ENCODE data around the gene SPTLC3. TPM values are rescaled to one million over a fixed set of nuclear protein-coding genes. Genes with fewer than 3 reads are reported as not detected.

SPTLC3 gene
- total and polyA plus RNA-seq, 7 donors: 0.14 to 1.2 (median 0.38) TPM

GRCh38 chr20:13101276-13101675 lies 92.5 kb downstream of the SPTLC3 start:
- Histone ChIP-seq H3K9me3 (no peaks in the 10 kb centered on the region), H3K4me1 (no peaks in the 10 kb centered on the region), H3K36me3 (ENCODE audit: insufficient read depth in 1 of 2, low read depth in 1 of 2) (no peaks in the 10 kb centered on the region), H3K27me3 (ENCODE audit: insufficient read depth in 3 of 3, low read length in 2 of 3) (no peaks in the 10 kb centered on the region), H3K4me3 (no peak overlapping the region), H3K27ac (no peak overlapping the region)
- WGBS, 3 donors: 71 to 78% (median 76%) methylated on average over 2 of the region's 2 CpGs
- no peak for TF ChIP-seq CTCF (IDR thresholded peaks at IDR 0.05)
- no peak for ATAC-seq
- intact Hi-C loops (cut with DNase I): no loop called here
- no peak for DNase-seq

GRCh38 chr20:13101706-13102105 lies 92.9 kb downstream of the SPTLC3 start:
- no peaks in the 10 kb centered on the region for H3K9me3 ChIP-seq
- 42 to 65% (median 58%) methylated on average over 5 of the region's 5 CpGs for WGBS, 3 donors
- ATAC-seq: no peak
- TF ChIP-seq CTCF (IDR thresholded peaks at IDR 0.05): no peak
- intact Hi-C loops (cut with DNase I): no loop called here
- no peak overlapping the region for H3K4me3 ChIP-seq
- H3K4me1 ChIP-seq: no peaks in the 10 kb centered on the region
- H3K27me3 ChIP-seq (ENCODE audit: insufficient read depth in 3 of 3, low read length in 2 of 3): no peaks in the 10 kb centered on the region
- H3K36me3 ChIP-seq (ENCODE audit: insufficient read depth in 1 of 2, low read depth in 1 of 2): no peaks in the 10 kb centered on the region
- DNase-seq: no peak
- H3K27ac ChIP-seq: no peak overlapping the region

- intact Hi-C loops (cut with DNase I): no loop called here
- DNase-seq (no peak), ATAC-seq (no peak)
- no peak for TF ChIP-seq CTCF (IDR thresholded peaks at IDR 0.05)
- no peaks in the 10 kb centered on the region for H3K4me1 ChIP-seq
- 84 to 95% (median 89%) methylated on average over 3 of the region's 3 CpGs for WGBS, 3 donors
- no peak overlapping the region for H3K4me3 ChIP-seq
- H3K9me3 ChIP-seq: no peaks in the 10 kb centered on the region
- no peaks in the 10 kb centered on the region for H3K27me3 ChIP-seq (ENCODE audit: insufficient read depth in 3 of 3, low read length in 2 of 3)
- no peak overlapping the region for H3K27ac ChIP-seq
- no peaks in the 10 kb centered on the region for H3K36me3 ChIP-seq (ENCODE audit: insufficient read depth in 1 of 2, low read depth in 1 of 2)
Measured at GRCh38 chr20:13102237-13102636, 93.5 kb downstream of the SPTLC3 start.

GRCh38 chr20:13102694-13103093 lies 93.9 kb downstream of the SPTLC3 start:
- no peaks in the 10 kb centered on the region for H3K27me3 ChIP-seq (ENCODE audit: insufficient read depth in 3 of 3, low read length in 2 of 3)
- no peaks in the 10 kb centered on the region for H3K36me3 ChIP-seq (ENCODE audit: insufficient read depth in 1 of 2, low read depth in 1 of 2)
- no peaks in the 10 kb centered on the region for H3K4me1 ChIP-seq
- DNase-seq (no peak), ATAC-seq (no peak)
- TF ChIP-seq CTCF (IDR thresholded peaks at IDR 0.05): no peak
- intact Hi-C loops (cut with DNase I): no loop called here
- no peak overlapping the region for H3K4me3 ChIP-seq
- no peaks in the 10 kb centered on the region for H3K9me3 ChIP-seq
- WGBS, 3 donors: 68 to 81% (median 77%) methylated on average over 1 of the region's 1 CpG
- H3K27ac ChIP-seq: no peak overlapping the region

- no peaks in the 10 kb centered on the region for H3K27me3 ChIP-seq (ENCODE audit: insufficient read depth in 3 of 3, low read length in 2 of 3)
- DNase-seq: no peak
- H3K4me3 ChIP-seq: no peak overlapping the region
- no peak for ATAC-seq
- H3K9me3 ChIP-seq: no peaks in the 10 kb centered on the region
- H3K36me3 ChIP-seq (ENCODE audit: insufficient read depth in 1 of 2, low read depth in 1 of 2): no peaks in the 10 kb centered on the region
- intact Hi-C loops (cut with DNase I): loop anchor here (5.0 kb wide), 2 partner anchors 178 to 1428 kb away; no protein-coding TSS in a partner anchor
- TF ChIP-seq CTCF (IDR thresholded peaks at IDR 0.05): no peak
- H3K4me1 ChIP-seq: no peaks in the 10 kb centered on the region
- WGBS, 3 donors: 53 to 59% (median 53%) methylated on average over 9 of the region's 9 CpGs
- H3K27ac ChIP-seq: no peak overlapping the region
Measured at GRCh38 chr20:13105039-13105438, 96.3 kb downstream of the SPTLC3 start.
